Mesendoderm (in vitro differentiated cells): ENCODE measurements around the gene GATC.
"Not testable (repeated sequence)": the region's sequence is repeated elsewhere in the genome, so short reads cannot be mapped to it uniquely, and the experiment has no call there.

Experiments
- DNase-seq: peaks from one replicate; pipeline ENCODE4 v3.0.0; 2013
- H2AK5ac ChIP-seq: 2 replicates; pipeline ENCODE4 v1.6.1; 2013; ENCODE audit warnings: low read length, inconsistent platforms
- H2BK120ac ChIP-seq: 2 replicates; pipeline ENCODE4 v1.6.1; 2013; ENCODE audit warnings: low read depth, mild to moderate bottlenecking, low read length, moderate library complexity, mixed read lengths
- H2BK15ac ChIP-seq: replicated peaks from 2 replicates; pipeline ENCODE4 v1.6.1; 2013; ENCODE audit warnings: low read depth, mild to moderate bottlenecking, moderate library complexity
- H2BK5ac ChIP-seq: 2 replicates; pipeline ENCODE4 v1.6.1; 2013; ENCODE audit warnings: low read length, inconsistent platforms
- H3K18ac ChIP-seq: 2 replicates; pipeline ENCODE4 v1.6.1; 2013; ENCODE audit warnings: mild to moderate bottlenecking, low read length, mixed read lengths
- H3K23ac ChIP-seq: one replicate; pipeline ENCODE4 v1.6.1; 2013; ENCODE audit warnings: low read length
- H3K27ac ChIP-seq: 2 replicates; pipeline ENCODE4 v1.5.1; 2013; ENCODE audit warnings: low read depth, mild to moderate bottlenecking, inconsistent platforms, low read length, moderate library complexity
- H3K27me3 ChIP-seq: 2 replicates; pipeline ENCODE4 v1.6.1; 2013; ENCODE audit warnings: low read length, control low read depth, mild to moderate bottlenecking, inconsistent platforms; ENCODE audit not compliant: insufficient read depth, poor library complexity
- H3K36me3 ChIP-seq: 2 replicates; pipeline ENCODE4 v1.6.1; 2013; ENCODE audit warnings: low read length, inconsistent platforms; ENCODE audit not compliant: control insufficient read depth, insufficient read depth
- H3K4ac ChIP-seq: one replicate; pipeline ENCODE4 v1.6.1; 2013; ENCODE audit warnings: low read depth, mild to moderate bottlenecking, low read length, moderate library complexity
- H3K4me1 ChIP-seq: 2 replicates; pipeline ENCODE4 v1.6.1; 2013; ENCODE audit warnings: low read depth, low read length, inconsistent platforms; ENCODE audit not compliant: control insufficient read depth
- H3K4me2 ChIP-seq: 2 replicates; pipeline ENCODE4 v1.6.1; 2013; ENCODE audit warnings: low read length
- H3K4me3 ChIP-seq: 2 replicates; pipeline ENCODE4 v1.5.1; 2013; ENCODE audit warnings: mild to moderate bottlenecking, low read length
- H3K56ac ChIP-seq: one replicate; pipeline ENCODE4 v1.6.1; 2013; ENCODE audit warnings: low read length
- H3K79me1 ChIP-seq: 2 replicates; pipeline ENCODE4 v1.6.1; 2013; ENCODE audit warnings: low read length, inconsistent platforms
- H3K79me2 ChIP-seq: 2 replicates; pipeline ENCODE4 v1.6.1; 2013; ENCODE audit warnings: mild to moderate bottlenecking, low read length; ENCODE audit not compliant: control insufficient read depth, insufficient read depth
- H3K9ac ChIP-seq: 2 replicates; pipeline ENCODE4 v1.6.1; 2013; ENCODE audit warnings: low read length, inconsistent platforms
- H4K5ac ChIP-seq: one replicate; pipeline ENCODE4 v1.6.1; 2013; ENCODE audit warnings: low read length
- H4K8ac ChIP-seq: one replicate; pipeline ENCODE4 v1.6.1; 2013; ENCODE audit warnings: low read depth, mild to moderate bottlenecking, control low read depth, low read length, moderate library complexity
- WGBS: extraction: QIAGEN DNeasy Blood & Tissue Kit; methylation state at CpG from one replicate; pipeline ENCODE4 v1.1.7; 2013; ENCODE audit warnings: low lambda C conversion rate, missing lambda C conversion rate; ENCODE audit not compliant: insufficient coverage; ENCODE audit errors: extremely low coverage; 5-methylcytosine and 5-hydroxymethylcytosine counted together

GATC gene

GRCh38 chr12:120439646-120440247 is 6.5 kb upstream of the GATC start:
- H3K4me3 ChIP-seq, result no peak overlapping the region
- H3K18ac ChIP-seq, result no peak overlapping the region

DNA sequence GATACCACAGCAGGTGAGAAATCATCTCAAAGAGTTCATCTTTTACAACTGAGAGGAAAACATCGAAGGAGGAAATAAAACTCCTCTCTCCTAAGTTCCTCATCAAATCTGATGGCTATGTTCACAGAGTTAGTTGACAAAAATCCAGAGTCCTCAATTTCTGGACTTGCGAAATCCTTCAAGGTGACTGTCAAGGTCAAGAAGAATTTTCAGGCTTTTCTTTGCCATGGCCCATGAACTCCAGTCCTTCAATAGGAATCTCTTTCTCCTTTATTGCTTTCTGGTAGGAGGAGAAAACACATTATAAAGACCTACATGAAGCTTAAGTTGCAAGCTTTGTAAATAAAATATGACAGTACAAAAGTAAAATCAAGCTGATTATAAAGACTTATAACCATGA is 1.6 kb upstream of the GATC start:
- Histone ChIP-seq H3K18ac (no peak overlapping the region), H3K4me1 (no peaks in the 10 kb centered on the region), H3K36me3 (no peaks in the 10 kb centered on the region), H3K4me2 (no peak overlapping the region), H3K27me3 (no peaks in the 10 kb centered on the region), H2BK5ac (no peak overlapping the region), H3K56ac (no peak overlapping the region), H3K4ac (no peak overlapping the region), H2BK120ac (no peak overlapping the region), H2AK5ac (no peak overlapping the region), H3K4me3 (no peak overlapping the region), H3K27ac (no peak overlapping the region), H3K23ac (no peak overlapping the region), H4K5ac (no peak overlapping the region), H3K79me2 (peaks cover 45% of the 10 kb centered on the region), H3K9ac (no peak overlapping the region), H4K8ac (no peak overlapping the region), H2BK15ac (no peak overlapping the region), H3K79me1 (peaks cover 7% of the 10 kb centered on the region)
- DNase-seq, result no peak
- no CpG with 5 or more reads among the region's 2 CpGs for WGBS

More at GRCh38 chr12:120439646-120440247, 6.5 kb upstream of the GATC start:
- WGBS, result no CpG with 5 or more reads among the region's 6 CpGs
- Histone ChIP-seq H3K56ac (peak overlapping the region; percentile 10), H3K27me3 (no peaks in the 10 kb centered on the region), H2BK120ac (no peak overlapping the region), H2BK15ac (no peak overlapping the region), H3K36me3 (no peaks in the 10 kb centered on the region), H3K4me1 (no peaks in the 10 kb centered on the region), H2AK5ac (no peak overlapping the region), H4K5ac (no peak overlapping the region), H3K9ac (peak overlapping the region; percentile 53), H3K4ac (no peak overlapping the region), H2BK5ac (no peak overlapping the region), H3K23ac (no peak overlapping the region), H4K8ac (no peak overlapping the region), H3K79me2 (peaks cover 22% of the 10 kb centered on the region), H3K79me1 (peaks cover 4% of the 10 kb centered on the region), H3K27ac (no peak overlapping the region), H3K4me2 (peak overlapping the region; percentile 46)
- peak; percentile 85 for DNase-seq

- not testable (repeated sequence) for H3K36me3 ChIP-seq
- peak overlapping the region; percentile 52 for H3K27ac ChIP-seq
Observed at GRCh38 chr12:120446844-120447178, 567 bp downstream of the GATC start.

GRCh38 chr12:120447992-120448391 is 1.7 kb downstream of the GATC start:
- H3K27me3 ChIP-seq, result no peaks in the 10 kb centered on the region
- H4K8ac ChIP-seq, result no peak overlapping the region
- H4K5ac ChIP-seq, result no peak overlapping the region
- H3K27ac ChIP-seq, result no peak overlapping the region
- no peak overlapping the region for H3K4me2 ChIP-seq
- no peak overlapping the region for H2BK120ac ChIP-seq
- H3K18ac ChIP-seq, result no peak overlapping the region
- no peak for DNase-seq
- no peaks in the 10 kb centered on the region for H3K36me3 ChIP-seq
- peaks cover 6% of the 10 kb centered on the region for H3K79me1 ChIP-seq
- H3K79me2 ChIP-seq, result peaks cover 40% of the 10 kb centered on the region
- H3K4me1 ChIP-seq, result no peaks in the 10 kb centered on the region
- no peak overlapping the region for H3K23ac ChIP-seq
- H3K9ac ChIP-seq, result no peak overlapping the region
- H3K4ac ChIP-seq, result no peak overlapping the region
- H3K56ac ChIP-seq, result no peak overlapping the region
- no peak overlapping the region for H2BK5ac ChIP-seq
- no CpG with 5 or more reads among the region's 4 CpGs for WGBS
- no peak overlapping the region for H2AK5ac ChIP-seq
- no peak overlapping the region for H3K4me3 ChIP-seq
- no peak overlapping the region for H2BK15ac ChIP-seq

More at GRCh38 chr12:120446844-120447178, 567 bp downstream of the GATC start:
- not testable (repeated sequence) for H3K79me1 ChIP-seq, H2BK15ac ChIP-seq, H4K5ac ChIP-seq, DNase-seq, H3K18ac ChIP-seq, H3K4me1 ChIP-seq, H2BK120ac ChIP-seq, H3K27me3 ChIP-seq, H4K8ac ChIP-seq, H3K4ac ChIP-seq, H2AK5ac ChIP-seq, H2BK5ac ChIP-seq
- Histone ChIP-seq H3K23ac (peak overlapping the region; percentile 15), H3K56ac (peak overlapping the region; percentile 99), H3K4me3 (peak overlapping the region; percentile 91), H3K9ac (peak overlapping the region; percentile 93), H3K4me2 (peak overlapping the region; percentile 97), H3K79me2 (peaks cover 40% of the 10 kb centered on the region)
- no CpG with 5 or more reads among the region's 17 CpGs for WGBS

DNA sequence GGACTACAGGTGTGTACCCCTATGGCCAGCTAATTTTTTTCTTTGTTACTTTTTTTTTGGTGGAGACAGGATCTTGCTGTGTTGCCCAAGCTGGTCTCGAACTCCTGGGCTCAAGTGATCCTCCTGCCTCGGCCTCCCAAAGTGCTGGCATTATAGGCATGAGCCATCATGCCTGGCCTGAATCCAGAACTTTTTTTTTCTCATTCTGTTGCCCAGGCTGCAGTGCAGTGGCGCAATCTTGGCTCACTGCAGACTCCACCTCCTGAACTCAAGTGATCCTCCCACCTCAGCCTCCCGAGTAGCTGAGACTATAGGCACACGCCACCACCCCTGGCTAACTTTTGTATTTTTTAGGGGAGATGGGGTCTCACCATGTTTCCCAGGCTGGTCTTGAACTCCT is 6.3 kb downstream of the GATC start:
- H2BK5ac ChIP-seq, H4K8ac ChIP-seq, H4K5ac ChIP-seq, H2BK120ac ChIP-seq, H3K4me3 ChIP-seq, H3K36me3 ChIP-seq, H3K9ac ChIP-seq, H3K4me2 ChIP-seq, H3K23ac ChIP-seq, DNase-seq, H3K79me1 ChIP-seq, H3K4ac ChIP-seq, H3K27ac ChIP-seq, H2BK15ac ChIP-seq, H3K27me3 ChIP-seq, H2AK5ac ChIP-seq, H3K18ac ChIP-seq, H3K56ac ChIP-seq, H3K4me1 ChIP-seq: not testable (repeated sequence)
- peaks cover 12% of the 10 kb centered on the region for H3K79me2 ChIP-seq
- WGBS, result no CpG with 5 or more reads among the region's 5 CpGs
